ENCODE measurements around the gene YLPM1. TPM values are rescaled to one million over a fixed set of nuclear protein-coding genes. Genes with fewer than 3 reads are reported as not detected.

Gene YLPM1
- polyA plus RNA-seq, 1 of the 3 experiments (the other 2 are of a cell fraction): 14.0 TPM

GRCh38 chr14:74879427-74880182, 116.5 kb downstream of the YLPM1 start:
- Histone ChIP-seq H3K4me3 (ENCODE audit: low read depth in 2 of 2, low read length in 1 of 2) (no peak overlapping the region), H4K20me1 (ENCODE audit: insufficient read depth) (peaks cover 25% of the 10 kb centered on the region), H3K9ac (no peak overlapping the region), H3K27ac (ENCODE audit: low read depth in 2 of 2, low read length in 1 of 2) (no peak overlapping the region), H3K9me2 (no peaks in the 10 kb centered on the region), H2AFZ (ENCODE audit: low read depth) (no peak overlapping the region), H3K79me2 (ENCODE audit: insufficient read depth) (peaks cover 29% of the 10 kb centered on the region), H3K4me2 (no peak overlapping the region), H3K9me3 (no peaks in the 10 kb centered on the region), H3K36me3 (replicated peaks in 1 of 2; ENCODE audit: control insufficient read depth in 1 of 2, insufficient read depth in 2 of 2, low read length in 1 of 2) (peaks cover 0 to 5% of the 10 kb centered on the region in 2 experiments), H3K27me3 (ENCODE audit: insufficient read depth) (no peaks in the 10 kb centered on the region), H3K4me1 (ENCODE audit: control insufficient read depth in 1 of 2, insufficient read depth in 2 of 2, low read depth in 1 of 2, low read length in 1 of 2) (peaks cover 0 to 17% of the 10 kb centered on the region in 2 experiments; a peak in 2 of 4 replicates), H3F3A (replicated peaks; ENCODE audit: insufficient read depth) (peaks cover 10% of the 10 kb centered on the region)
- ChIA-PET CTCF (interaction anchor here (0.8 to 17.2 kb wide), 5 partner anchors 9 to 28 kb away, joined by 3 to 134 read pairs (median 4); no protein-coding TSS in a partner anchor), POLR2A (interaction anchor here (0.6 kb wide), 1 partner anchor 116 kb away, joined by 3 read pairs; no protein-coding TSS in a partner anchor)
- WGBS (ENCODE audit: low lambda C conversion rate): 80% methylated on average over 3 of the region's 3 CpGs
- TF ChIP-seq PBX3 (IDR thresholded peaks at IDR 0.05) (no peak), ELF1 (IDR thresholded peaks at IDR 0.05) (no peak), ZBTB33 (IDR thresholded peaks at IDR 0.05; ENCODE audit: borderline replicate concordance, low read depth) (no peak)
- DNase-seq: no peak

GRCh38 chr14:74881431-74882102, 118.5 kb downstream of the YLPM1 start, which contains the start of gene DLST:
DLST (plus strand) TSS chr14:74881916; CDS start chr14:74881954, 38 bp downstream.
- peaks cover 45% of the 10 kb centered on the region for H4K20me1 ChIP-seq (ENCODE audit: insufficient read depth)
- peaks cover 19% of the 10 kb centered on the region for H3F3A ChIP-seq (replicated peaks; ENCODE audit: insufficient read depth)
- H3K9me2 ChIP-seq: no peaks in the 10 kb centered on the region
- peak within 1 kb of the TSS; percentile 86 to 92 for H3K4me3 ChIP-seq (ENCODE audit: low read depth in 2 of 2, low read length in 1 of 2)
- WGBS (ENCODE audit: low lambda C conversion rate): 2% methylated on average over 20 of the region's 53 CpGs
- no peaks in the 10 kb centered on the region for H3K27me3 ChIP-seq (ENCODE audit: insufficient read depth)
- peaks cover 5 to 6% of the 10 kb centered on the region in 2 experiments for H3K36me3 ChIP-seq (replicated peaks in 1 of 2; ENCODE audit: control insufficient read depth in 1 of 2, insufficient read depth in 2 of 2, low read length in 1 of 2)
- ChIA-PET POLR2A (interaction anchor here (0.6 to 1.2 kb wide), 4 partner anchors 14 to 118 kb away, joined by 3 to 4 read pairs (median 3); partner anchors contain the start of gene YLPM1), CTCF (interaction anchor here (0.8 to 17.2 kb wide), 9 partner anchors 14 to 272 kb away, joined by 3 to 134 read pairs (median 3); no protein-coding TSS in a partner anchor)
- H3K27ac ChIP-seq (ENCODE audit: low read depth in 2 of 2, low read length in 1 of 2): peak within 1 kb of the TSS; percentile 80 to 88
- H3K4me1 ChIP-seq (ENCODE audit: control insufficient read depth in 1 of 2, insufficient read depth in 2 of 2, low read depth in 1 of 2, low read length in 1 of 2): peaks cover 0 to 21% of the 10 kb centered on the region in 2 experiments; a peak in 2 of 4 replicates
- peak within 1 kb of the TSS; percentile 98 for H3K4me2 ChIP-seq
- DNase-seq: peak; percentile 99
- H2AFZ ChIP-seq (ENCODE audit: low read depth): peak within 1 kb of the TSS; percentile 99
- H3K79me2 ChIP-seq (ENCODE audit: insufficient read depth): peaks cover 49% of the 10 kb centered on the region
- H3K9ac ChIP-seq: peak within 1 kb of the TSS; percentile 94
- no peaks in the 10 kb centered on the region for H3K9me3 ChIP-seq
- TF ChIP-seq GABPA (IDR thresholded peaks at IDR 0.05; ENCODE audit: low read depth): peak; percentile 90
- no peak for TF ChIP-seq REST (IDR thresholded peaks at IDR 0.05; ENCODE audit: low read depth, low read length)
- no peak for TF ChIP-seq FOXJ3 (CRISPR knock-in tag; IDR thresholded peaks at IDR 0.05)
- 0 out of 2 replicates have a peak, but pooled peaks have one; percentile 47 for TF ChIP-seq ELF1 (IDR thresholded peaks at IDR 0.05)
- no peak for TF ChIP-seq NFIC (IDR thresholded peaks at IDR 0.05; ENCODE audit: borderline replicate concordance)
- peak; percentile 46 for TF ChIP-seq CHD2 (IDR thresholded peaks at IDR 0.05; ENCODE audit: low read length, partially characterized antibody)
- TF ChIP-seq MAX (IDR thresholded peaks at IDR 0.05; ENCODE audit: low read depth): peak; percentile 75; the same call in 1 of the 2 replicates
- peak; percentile 78; the same call in 1 of the 2 replicates for TF ChIP-seq SIN3A (IDR thresholded peaks at IDR 0.05; ENCODE audit: borderline replicate concordance, low read depth, low read length)
- no peak for TF ChIP-seq EZH2phosphoT487 (IDR thresholded peaks at IDR 0.05; ENCODE audit: borderline replicate concordance, low read depth)
- TF ChIP-seq CTCF (IDR thresholded peaks at IDR 0.05): no peak
- no peak for TF ChIP-seq RCOR1 (IDR thresholded peaks at IDR 0.05; ENCODE audit: low read length)
- 0 out of 2 replicates have a peak, but pooled peaks have one; percentile 20 for TF ChIP-seq FOXM1 (IDR thresholded peaks at IDR 0.05; ENCODE audit: low read depth)
- no peak for TF ChIP-seq RAD21 (IDR thresholded peaks at IDR 0.05; ENCODE audit: low read length)
